HepG2 (cell line): ENCODE measurements around the gene DNAJC10. TPM values are rescaled to one million over a fixed set of nuclear protein-coding genes. Genes with fewer than 3 reads are reported as not detected.

Experiments
- ATAC-seq: fragments of 200-7000 bp; cut with Tn5 transposase; 3 replicates; pipeline ENCODE4 v1.9.1; 2020; ENCODE audit warnings: mild to moderate bottlenecking, moderate library complexity
- BruUV-seq: library from RNA; stranded (reverse); fragments of 400-500 nt; replicated peaks from 2 replicates; lab custom pipeline; 2021; lab: Mats Ljungman, UMichigan
- CTCF ChIA-PET: fragments of 300-600 bp; formaldehyde crosslinking; extraction: SDS; loops from one replicate; lab custom pipeline; 2021; ENCODE audit warnings: low total read pairs, inconsistent platforms, low intra/inter-chr PET ratio; lab: Yijun Ruan, JAX
- POLR2A ChIA-PET: fragments of 350-600 bp; sonication (Branson Sonifier 250); formaldehyde crosslinking; loops from one replicate; lab custom pipeline; 2020; ENCODE audit warnings: antibody characterized with exemption, inconsistent platforms; lab: Yijun Ruan, JAX
- DNase-seq: peaks from one replicate; pipeline ENCODE4 v3.0.0-alpha.2; 2015; ENCODE audit warnings: low spot score
- FAIRE-seq: peaks from 3 replicates; lab custom pipeline; 2011; peaks lifted over from hg19 to GRCh38; lab: Jason Lieb, UNC
- H2AFZ ChIP-seq: one replicate; pipeline ENCODE4 v1.6.1; 2011; ENCODE audit warnings: low read length, inconsistent platforms
- H3K27ac ChIP-seq: fragments of 300-600 bp; 3 replicates; pipeline ENCODE4 v1.8.0; 2011; ENCODE audit warnings: mixed run types, mild to moderate bottlenecking, mixed read lengths, low read length, inconsistent platforms; ENCODE audit not compliant: insufficient read depth; ENCODE audit errors: extremely low read length
- H3K27me3 ChIP-seq, 2 experiments: fragments of 200-600 bp in 1 of 2; 2 replicates in 1 of 2; 3 replicates in 1 of 2; pipeline versions ENCODE4 v1.6.0 to v1.8.0; 2011; ENCODE audit warnings: low read length in 2 of 2, mild to moderate bottlenecking in 2 of 2, moderate library complexity in 2 of 2, inconsistent platforms in 1 of 2; ENCODE audit not compliant: insufficient read depth in 2 of 2, control insufficient read depth in 1 of 2
- H3K36me3 ChIP-seq, 2 experiments: fragments of 200-600 bp in 1 of 2; replicated peaks in 1 of 2; 2 replicates in 1 of 2; 3 replicates in 1 of 2; pipeline versions ENCODE4 v1.5.1 to v1.8.0; 2011; ENCODE audit warnings: low read length in 2 of 2, inconsistent platforms in 1 of 2; ENCODE audit not compliant: insufficient read depth in 2 of 2, control insufficient read depth in 1 of 2
- H3K4me1 ChIP-seq: 2 replicates; pipeline ENCODE4 v1.5.1; 2012; ENCODE audit warnings: low read length, inconsistent platforms; ENCODE audit not compliant: insufficient read depth
- H3K4me2 ChIP-seq: 2 replicates; pipeline ENCODE4 v1.6.0; 2011; ENCODE audit warnings: low read depth, low read length, inconsistent platforms
- H3K4me3 ChIP-seq, 3 experiments: fragments of 200-600 bp in 1 of 3; sonication (generic), shearing (Covaris generic) in 1 of 3; replicated peaks in 1 of 3; 2 replicates each; pipeline ENCODE4 v1.5.1; 2011 to 2016; ENCODE audit warnings: low read length in 3 of 3, inconsistent platforms in 2 of 3, low read depth in 2 of 3, mild to moderate bottlenecking in 2 of 3, control low read depth in 1 of 3, mixed read lengths in 1 of 3; ENCODE audit not compliant: insufficient read depth in 1 of 3
- H3K79me2 ChIP-seq: one replicate; pipeline ENCODE4 v1.6.1; 2011; ENCODE audit warnings: low read length, inconsistent platforms; ENCODE audit not compliant: insufficient read depth
- H3K9ac ChIP-seq: 2 replicates; pipeline ENCODE4 v1.6.0; 2011; ENCODE audit warnings: mild to moderate bottlenecking, low read depth, low read length, inconsistent platforms; ENCODE audit not compliant: insufficient read depth
- H3K9me3 ChIP-seq: 2 replicates; pipeline ENCODE4 v1.5.1; 2012; ENCODE audit warnings: mild to moderate bottlenecking, low read length
- H4K20me1 ChIP-seq: 2 replicates; pipeline ENCODE4 v1.6.0; 2011; ENCODE audit warnings: inconsistent platforms, mild to moderate bottlenecking, low read length, moderate library complexity; ENCODE audit not compliant: insufficient read depth
- CEBPB ChIP-seq: IDR thresholded peaks from 2 replicates; pipeline ENCODE4 v1.6.1; 2011; ENCODE audit warnings: low read depth, low read length, improper control_type of control experiment, borderline replicate concordance
- CEBPG ChIP-seq: IDR thresholded peaks from 2 replicates; pipeline ENCODE4 v1.6.1; 2016
- EED ChIP-seq: sonication (generic); formaldehyde crosslinking; IDR thresholded peaks from 2 replicates; pipeline ENCODE4 v1.5.0; 2020; ENCODE audit warnings: mild to moderate bottlenecking, missing genetic modification reagents
- HES4 ChIP-seq: sonication (generic); formaldehyde crosslinking; IDR thresholded peaks from 2 replicates; pipeline ENCODE4 v1.9.0; 2021; ENCODE audit warnings: mild to moderate bottlenecking, missing genetic modification reagents, borderline replicate concordance
- STAG1 ChIP-seq: sonication (generic); formaldehyde crosslinking; IDR thresholded peaks from 2 replicates; pipeline ENCODE4 v1.4.0; 2020; ENCODE audit warnings: missing genetic modification reagents
- WGBS: methylation state at CpG from one replicate; pipeline ENCODE4 v1.1.6; 2017; ENCODE audit warnings: low lambda C conversion rate; 5-methylcytosine and 5-hydroxymethylcytosine counted together
- in situ Hi-C: cut with HindIII; loops from 2 replicates; pipeline ENCODE4 v1.10.0; 2017; ENCODE audit warnings: low pct_unique_long_range_greater_than_20kb; ENCODE audit not compliant: extremely low pct_ligation_motif_present
- intact Hi-C: fragments of 100-400 bp; cut with micrococcal nuclease; formaldehyde crosslinking; loops from one replicate; pipeline ENCODE4 v1.10.0; 2022; ENCODE audit not compliant: unreplicated experiment
- polyA plus RNA-seq, 8 experiments: library from polyadenylated mRNA; depleted of rRNA in 3 of 8; stranded (reverse) in 7 of 8; unstranded in 1 of 8; fragments of >200 nt; fragmentation: Illumina TruSeq in 4 of 8; extraction: Trizol in 4 of 8; gene quantifications; 2 replicates each; pipeline versions ENCODE4 v1.2.1 to v1.2.3, GENCODE V29; 2011 to 2016; ENCODE audit warnings: low read depth in 4 of 8, missing spikeins in 1 of 8, mixed read lengths in 1 of 8; ENCODE audit not compliant: insufficient read depth in 1 of 8
- total RNA-seq, 5 experiments: library from RNA; depleted of rRNA; stranded (reverse); fragments of >200 nt; fragmentation: Illumina TruSeq; extraction: Trizol; gene quantifications; 2 replicates each; pipeline ENCODE4 v1.2.3, GENCODE V29; 2016; ENCODE audit warnings: low read depth in 1 of 5
- TF ChIP-seq, protein P1 (sequence below): sonication (generic); formaldehyde crosslinking; IDR thresholded peaks from 2 replicates; pipeline ENCODE4 v1.5.0; 2020; ENCODE audit warnings: mild to moderate bottlenecking, missing genetic modification reagents, moderate library complexity
- TF ChIP-seq, protein P2 (sequence below): sonication (generic); formaldehyde crosslinking; IDR thresholded peaks from 2 replicates; pipeline ENCODE4 v1.4.0; 2020; ENCODE audit warnings: missing genetic modification reagents, borderline replicate concordance

Gene DNAJC10
- total and polyA plus RNA-seq, 2 of the 13 experiments (the other 11 are each of a cell fraction or from before 2014, with no cell fraction given) = 44.1 to 178 TPM

DNA sequence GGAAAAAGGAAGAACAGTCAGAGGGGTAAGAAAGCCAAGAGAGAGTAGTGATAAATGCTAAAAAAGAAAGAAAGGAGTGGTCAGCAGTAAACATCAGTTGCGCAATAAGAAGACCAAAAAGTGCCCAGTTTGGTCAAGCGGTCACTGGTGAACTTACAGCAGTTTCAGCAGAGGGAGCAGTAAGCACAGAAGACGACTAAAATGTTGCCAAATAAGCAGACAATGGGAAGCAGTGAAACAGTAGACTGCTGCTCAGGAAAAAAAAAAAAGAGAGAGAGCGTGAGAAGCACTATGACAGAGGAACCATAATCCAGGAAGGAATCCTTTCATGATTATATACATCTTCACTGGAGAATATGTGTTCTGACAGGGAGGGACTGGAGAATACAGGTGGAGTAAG, 45.8 kb downstream of the DNAJC10 start:
- Histone ChIP-seq H3K4me2 (no peak overlapping the region), H4K20me1 (no peaks in the 10 kb centered on the region), H3K9me3 (no peaks in the 10 kb centered on the region), H3K4me3 (no peak overlapping the region), H3K79me2 (no peaks in the 10 kb centered on the region), H3K27ac (no peak overlapping the region), H3K4me1 (0 out of 2 replicates have a peak, but pooled peaks cover 7% of the 10 kb centered on the region), H3K9ac (no peak overlapping the region), H2AFZ (no peak overlapping the region), H3K27me3 (no peaks in the 10 kb centered on the region), H3K36me3 (peaks cover 12 to 84% of the 10 kb centered on the region in 2 experiments)
- no peak for DNase-seq
- no TSS peak for BruUV-seq
- CTCF ChIA-PET = no interaction called here
- ATAC-seq = no peak
- TF ChIP-seq CEBPG (CRISPR knock-in tag) (peak; percentile 86), HES4 (no peak), EED (no peak), STAG1 (CRISPR knock-in tag) (peak; percentile 16; the same call in 1 of the 2 replicates), CEBPB (peak; percentile 95)
- TF ChIP-seq, protein P1, sequence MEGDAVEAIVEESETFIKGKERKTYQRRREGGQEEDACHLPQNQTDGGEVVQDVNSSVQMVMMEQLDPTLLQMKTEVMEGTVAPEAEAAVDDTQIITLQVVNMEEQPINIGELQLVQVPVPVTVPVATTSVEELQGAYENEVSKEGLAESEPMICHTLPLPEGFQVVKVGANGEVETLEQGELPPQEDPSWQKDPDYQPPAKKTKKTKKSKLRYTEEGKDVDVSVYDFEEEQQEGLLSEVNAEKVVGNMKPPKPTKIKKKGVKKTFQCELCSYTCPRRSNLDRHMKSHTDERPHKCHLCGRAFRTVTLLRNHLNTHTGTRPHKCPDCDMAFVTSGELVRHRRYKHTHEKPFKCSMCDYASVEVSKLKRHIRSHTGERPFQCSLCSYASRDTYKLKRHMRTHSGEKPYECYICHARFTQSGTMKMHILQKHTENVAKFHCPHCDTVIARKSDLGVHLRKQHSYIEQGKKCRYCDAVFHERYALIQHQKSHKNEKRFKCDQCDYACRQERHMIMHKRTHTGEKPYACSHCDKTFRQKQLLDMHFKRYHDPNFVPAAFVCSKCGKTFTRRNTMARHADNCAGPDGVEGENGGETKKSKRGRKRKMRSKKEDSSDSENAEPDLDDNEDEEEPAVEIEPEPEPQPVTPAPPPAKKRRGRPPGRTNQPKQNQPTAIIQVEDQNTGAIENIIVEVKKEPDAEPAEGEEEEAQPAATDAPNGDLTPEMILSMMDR = peak; percentile 33
- TF ChIP-seq, protein P2, sequence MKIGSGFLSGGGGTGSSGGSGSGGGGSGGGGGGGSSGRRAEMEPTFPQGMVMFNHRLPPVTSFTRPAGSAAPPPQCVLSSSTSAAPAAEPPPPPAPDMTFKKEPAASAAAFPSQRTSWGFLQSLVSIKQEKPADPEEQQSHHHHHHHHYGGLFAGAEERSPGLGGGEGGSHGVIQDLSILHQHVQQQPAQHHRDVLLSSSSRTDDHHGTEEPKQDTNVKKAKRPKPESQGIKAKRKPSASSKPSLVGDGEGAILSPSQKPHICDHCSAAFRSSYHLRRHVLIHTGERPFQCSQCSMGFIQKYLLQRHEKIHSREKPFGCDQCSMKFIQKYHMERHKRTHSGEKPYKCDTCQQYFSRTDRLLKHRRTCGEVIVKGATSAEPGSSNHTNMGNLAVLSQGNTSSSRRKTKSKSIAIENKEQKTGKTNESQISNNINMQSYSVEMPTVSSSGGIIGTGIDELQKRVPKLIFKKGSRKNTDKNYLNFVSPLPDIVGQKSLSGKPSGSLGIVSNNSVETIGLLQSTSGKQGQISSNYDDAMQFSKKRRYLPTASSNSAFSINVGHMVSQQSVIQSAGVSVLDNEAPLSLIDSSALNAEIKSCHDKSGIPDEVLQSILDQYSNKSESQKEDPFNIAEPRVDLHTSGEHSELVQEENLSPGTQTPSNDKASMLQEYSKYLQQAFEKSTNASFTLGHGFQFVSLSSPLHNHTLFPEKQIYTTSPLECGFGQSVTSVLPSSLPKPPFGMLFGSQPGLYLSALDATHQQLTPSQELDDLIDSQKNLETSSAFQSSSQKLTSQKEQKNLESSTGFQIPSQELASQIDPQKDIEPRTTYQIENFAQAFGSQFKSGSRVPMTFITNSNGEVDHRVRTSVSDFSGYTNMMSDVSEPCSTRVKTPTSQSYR = no peak
- no peak for FAIRE-seq
- in situ Hi-C loops = no loop called here
- intact Hi-C loops = loop anchor here (5.0 to 10.0 kb wide), 2 partner anchors 120 to 577 kb away; no protein-coding TSS in a partner anchor
- 91% methylated on average over 4 of the region's 4 CpGs for WGBS
- POLR2A ChIA-PET = no interaction called here
